Mesendoderm (in vitro differentiated cells): ENCODE data around the gene NAV2.
"Not testable (repeated sequence)": the region's sequence is repeated elsewhere in the genome, so short reads cannot be mapped to it uniquely, and the experiment has no call there.

Source experiments
- DNase-seq: peaks from one replicate; pipeline ENCODE4 v3.0.0; 2013
- H2AK5ac ChIP-seq: 2 replicates; pipeline ENCODE4 v1.6.1; 2013; ENCODE audit warnings: low read length, inconsistent platforms
- H2BK120ac ChIP-seq: 2 replicates; pipeline ENCODE4 v1.6.1; 2013; ENCODE audit warnings: low read depth, mild to moderate bottlenecking, low read length, moderate library complexity, mixed read lengths
- H2BK15ac ChIP-seq: replicated peaks from 2 replicates; pipeline ENCODE4 v1.6.1; 2013; ENCODE audit warnings: low read depth, mild to moderate bottlenecking, moderate library complexity
- H2BK5ac ChIP-seq: 2 replicates; pipeline ENCODE4 v1.6.1; 2013; ENCODE audit warnings: low read length, inconsistent platforms
- H3K18ac ChIP-seq: 2 replicates; pipeline ENCODE4 v1.6.1; 2013; ENCODE audit warnings: mild to moderate bottlenecking, low read length, mixed read lengths
- H3K23ac ChIP-seq: one replicate; pipeline ENCODE4 v1.6.1; 2013; ENCODE audit warnings: low read length
- H3K27ac ChIP-seq: 2 replicates; pipeline ENCODE4 v1.5.1; 2013; ENCODE audit warnings: low read depth, mild to moderate bottlenecking, inconsistent platforms, low read length, moderate library complexity
- H3K27me3 ChIP-seq: 2 replicates; pipeline ENCODE4 v1.6.1; 2013; ENCODE audit warnings: low read length, control low read depth, mild to moderate bottlenecking, inconsistent platforms; ENCODE audit not compliant: insufficient read depth, poor library complexity
- H3K36me3 ChIP-seq: 2 replicates; pipeline ENCODE4 v1.6.1; 2013; ENCODE audit warnings: low read length, inconsistent platforms; ENCODE audit not compliant: control insufficient read depth, insufficient read depth
- H3K4ac ChIP-seq: one replicate; pipeline ENCODE4 v1.6.1; 2013; ENCODE audit warnings: low read depth, mild to moderate bottlenecking, low read length, moderate library complexity
- H3K4me1 ChIP-seq: 2 replicates; pipeline ENCODE4 v1.6.1; 2013; ENCODE audit warnings: low read depth, low read length, inconsistent platforms; ENCODE audit not compliant: control insufficient read depth
- H3K4me2 ChIP-seq: 2 replicates; pipeline ENCODE4 v1.6.1; 2013; ENCODE audit warnings: low read length
- H3K4me3 ChIP-seq: 2 replicates; pipeline ENCODE4 v1.5.1; 2013; ENCODE audit warnings: mild to moderate bottlenecking, low read length
- H3K56ac ChIP-seq: one replicate; pipeline ENCODE4 v1.6.1; 2013; ENCODE audit warnings: low read length
- H3K79me1 ChIP-seq: 2 replicates; pipeline ENCODE4 v1.6.1; 2013; ENCODE audit warnings: low read length, inconsistent platforms
- H3K79me2 ChIP-seq: 2 replicates; pipeline ENCODE4 v1.6.1; 2013; ENCODE audit warnings: mild to moderate bottlenecking, low read length; ENCODE audit not compliant: control insufficient read depth, insufficient read depth
- H3K9ac ChIP-seq: 2 replicates; pipeline ENCODE4 v1.6.1; 2013; ENCODE audit warnings: low read length, inconsistent platforms
- H4K5ac ChIP-seq: one replicate; pipeline ENCODE4 v1.6.1; 2013; ENCODE audit warnings: low read length
- H4K8ac ChIP-seq: one replicate; pipeline ENCODE4 v1.6.1; 2013; ENCODE audit warnings: low read depth, mild to moderate bottlenecking, control low read depth, low read length, moderate library complexity
- WGBS: extraction: QIAGEN DNeasy Blood & Tissue Kit; methylation state at CpG from one replicate; pipeline ENCODE4 v1.1.7; 2013; ENCODE audit warnings: low lambda C conversion rate, missing lambda C conversion rate; ENCODE audit not compliant: insufficient coverage; ENCODE audit errors: extremely low coverage; 5-methylcytosine and 5-hydroxymethylcytosine counted together

The NAV2 gene

DNA sequence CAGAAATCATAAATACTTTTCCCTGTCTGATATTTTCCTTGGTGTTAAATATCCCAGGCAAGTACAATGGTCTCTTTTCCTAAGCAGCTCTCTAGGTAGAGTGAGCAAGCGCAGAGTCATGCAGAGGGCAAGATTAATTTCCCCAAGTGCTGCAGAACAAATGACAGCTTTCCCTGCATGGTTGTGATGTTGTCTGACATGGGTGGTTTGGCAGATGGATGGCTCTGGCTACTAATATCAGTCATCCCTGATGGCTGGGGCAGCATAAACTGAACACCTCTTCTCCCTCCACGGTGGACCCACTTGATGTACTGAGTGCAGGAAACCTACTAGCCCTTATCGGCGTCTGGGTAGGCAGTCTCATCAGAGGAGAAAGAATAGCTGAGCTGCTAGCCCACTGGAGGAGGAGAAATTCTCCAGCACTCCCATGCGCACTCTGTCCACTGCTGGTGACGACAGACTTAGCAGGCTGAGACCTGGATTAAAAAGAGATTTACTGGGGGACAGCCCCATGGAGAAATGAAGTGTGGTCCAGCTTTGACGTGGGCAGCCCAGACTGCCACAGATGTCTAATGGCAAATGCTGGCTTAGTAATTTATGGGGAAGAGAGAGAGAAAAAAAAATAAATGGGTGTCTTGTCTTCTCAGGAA, 244.8 kb downstream of the NAV2 start:
- no peak overlapping the region for H2BK15ac ChIP-seq
- no peak overlapping the region for H3K4me3 ChIP-seq
- H3K4me2 ChIP-seq, result no peak overlapping the region
- H4K5ac ChIP-seq, result no peak overlapping the region
- no peak overlapping the region for H2BK120ac ChIP-seq
- no peak overlapping the region for H2AK5ac ChIP-seq
- H3K56ac ChIP-seq, result no peak overlapping the region
- H3K23ac ChIP-seq, result no peak overlapping the region
- no peak overlapping the region for H3K9ac ChIP-seq
- no peaks in the 10 kb centered on the region for H3K27me3 ChIP-seq
- H3K18ac ChIP-seq, result no peak overlapping the region
- H2BK5ac ChIP-seq, result no peak overlapping the region
- H3K36me3 ChIP-seq, result no peaks in the 10 kb centered on the region
- no peaks in the 10 kb centered on the region for H3K79me2 ChIP-seq
- WGBS, result no CpG with 5 or more reads among the region's 7 CpGs
- H3K4ac ChIP-seq, result no peak overlapping the region
- no peak overlapping the region for H3K27ac ChIP-seq
- peaks cover 5% of the 10 kb centered on the region for H3K4me1 ChIP-seq
- no peak for DNase-seq
- no peak overlapping the region for H4K8ac ChIP-seq
- H3K79me1 ChIP-seq, result no peaks in the 10 kb centered on the region

- Histone ChIP-seq H3K27ac (no peak overlapping the region), H3K79me2 (no peaks in the 10 kb centered on the region)
Observed at GRCh38 chr11:19958204-19958603, 245.6 kb downstream of the NAV2 start.

DNA sequence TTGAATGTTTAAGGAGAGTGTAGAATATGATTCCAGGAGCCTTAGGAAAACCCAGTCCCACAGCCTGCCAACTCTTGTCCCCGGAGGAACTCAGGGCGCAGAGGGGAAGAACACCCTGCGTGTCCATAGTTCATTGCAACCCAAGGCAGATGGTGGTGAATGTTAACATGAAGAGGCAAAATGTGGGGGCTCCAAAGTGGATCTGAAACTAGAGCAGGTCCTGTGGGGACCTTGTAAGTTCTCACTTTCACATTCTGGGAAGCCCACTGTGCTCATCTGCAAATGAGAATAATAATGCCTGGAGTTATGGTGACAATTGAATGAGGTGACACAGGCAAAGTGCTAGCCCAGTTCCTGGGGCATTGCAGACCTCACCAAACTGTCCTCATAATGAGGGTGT, 246.6 kb downstream of the NAV2 start:
- H3K4me1 ChIP-seq, result no peaks in the 10 kb centered on the region
- no peaks in the 10 kb centered on the region for H3K27me3 ChIP-seq
- no peaks in the 10 kb centered on the region for H3K79me2 ChIP-seq
- H4K5ac ChIP-seq, result no peak overlapping the region
- no peak overlapping the region for H2AK5ac ChIP-seq
- H3K18ac ChIP-seq, result no peak overlapping the region
- H2BK15ac ChIP-seq, result no peak overlapping the region
- no peak overlapping the region for H3K9ac ChIP-seq
- no peak overlapping the region for H3K4me3 ChIP-seq
- no peak overlapping the region for H3K4me2 ChIP-seq
- H3K27ac ChIP-seq, result no peak overlapping the region
- no CpG with 5 or more reads among the region's 3 CpGs for WGBS
- no peak for DNase-seq
- H2BK120ac ChIP-seq, result no peak overlapping the region
- no peak overlapping the region for H4K8ac ChIP-seq
- no peaks in the 10 kb centered on the region for H3K79me1 ChIP-seq
- H3K4ac ChIP-seq, result no peak overlapping the region
- no peak overlapping the region for H3K23ac ChIP-seq
- no peak overlapping the region for H3K56ac ChIP-seq
- no peak overlapping the region for H2BK5ac ChIP-seq
- no peaks in the 10 kb centered on the region for H3K36me3 ChIP-seq

More at GRCh38 chr11:19958204-19958603, 245.6 kb downstream of the NAV2 start:
- Histone ChIP-seq H3K4me1 (peaks cover 4% of the 10 kb centered on the region), H2AK5ac (no peak overlapping the region), H4K5ac (no peak overlapping the region), H3K23ac (no peak overlapping the region), H2BK120ac (no peak overlapping the region), H3K4me3 (no peak overlapping the region), H3K4me2 (no peak overlapping the region), H3K18ac (no peak overlapping the region), H3K56ac (no peak overlapping the region), H3K4ac (no peak overlapping the region), H4K8ac (no peak overlapping the region), H2BK5ac (no peak overlapping the region), H3K27me3 (no peaks in the 10 kb centered on the region), H3K9ac (no peak overlapping the region), H3K36me3 (no peaks in the 10 kb centered on the region), H3K79me1 (no peaks in the 10 kb centered on the region), H2BK15ac (no peak overlapping the region)
- DNase-seq, result no peak
- WGBS, result no CpG with 5 or more reads among the region's 3 CpGs

DNA sequence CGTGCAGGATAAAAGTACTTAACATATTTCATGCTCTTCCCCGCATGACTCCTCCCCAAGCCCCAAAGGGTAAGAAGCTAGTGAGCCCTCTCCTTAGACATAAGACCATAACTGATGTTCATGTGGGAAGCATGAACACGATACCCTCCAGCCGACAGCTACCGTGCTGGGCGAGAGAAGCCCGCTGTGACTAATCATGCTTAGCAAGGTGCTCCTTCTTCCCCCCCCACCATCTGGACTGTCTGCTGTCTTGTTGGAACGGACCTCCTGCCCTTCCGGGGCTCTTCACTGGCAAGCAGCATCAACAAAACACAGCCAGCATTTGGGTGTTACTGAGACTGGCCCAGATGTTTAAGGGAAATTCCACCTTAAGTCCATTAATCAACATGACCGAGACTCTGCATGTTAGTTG, 247.0 kb downstream of the NAV2 start:
- H2BK5ac ChIP-seq, result no peak overlapping the region
- whole genome bisulfite sequencing, result no CpG with 5 or more reads among the region's 10 CpGs

GRCh38 chr11:19960410-19960809, 247.8 kb downstream of the NAV2 start:
- not testable (repeated sequence) for H3K27ac ChIP-seq, DNase-seq, H2BK15ac ChIP-seq

More for the DNA sequence above, 247.0 kb downstream of the NAV2 start:
- Histone ChIP-seq H3K79me1 (no peaks in the 10 kb centered on the region), H3K79me2 (no peaks in the 10 kb centered on the region), H3K56ac (no peak overlapping the region), H3K18ac (no peak overlapping the region), H2AK5ac (no peak overlapping the region), H3K9ac (no peak overlapping the region), H3K36me3 (no peaks in the 10 kb centered on the region), H4K8ac (no peak overlapping the region), H3K27ac (no peak overlapping the region), H2BK120ac (no peak overlapping the region), H3K4ac (no peak overlapping the region), H3K27me3 (no peaks in the 10 kb centered on the region), H3K4me2 (no peak overlapping the region), H4K5ac (no peak overlapping the region), H3K23ac (no peak overlapping the region), H3K4me3 (no peak overlapping the region), H3K4me1 (no peaks in the 10 kb centered on the region), H2BK15ac (no peak overlapping the region)
- DNase-seq, result no peak

GRCh38 chr11:19961225-19961624, 248.6 kb downstream of the NAV2 start:
- H3K9ac ChIP-seq, result no peak overlapping the region
- no peaks in the 10 kb centered on the region for H3K79me2 ChIP-seq
- H3K79me1 ChIP-seq, result no peaks in the 10 kb centered on the region
- no peak overlapping the region for H3K56ac ChIP-seq
- no peaks in the 10 kb centered on the region for H3K36me3 ChIP-seq
- H3K4me1 ChIP-seq, result no peaks in the 10 kb centered on the region
- no peak overlapping the region for H2BK15ac ChIP-seq
- no peak overlapping the region for H4K8ac ChIP-seq
- WGBS, result no CpG with 5 or more reads among the region's 4 CpGs
- no peaks in the 10 kb centered on the region for H3K27me3 ChIP-seq
- no peak overlapping the region for H2BK5ac ChIP-seq
- H3K4ac ChIP-seq, result no peak overlapping the region
- H3K27ac ChIP-seq, result no peak overlapping the region
- no peak overlapping the region for H3K23ac ChIP-seq
- no peak overlapping the region for H2BK120ac ChIP-seq
- no peak overlapping the region for H3K4me2 ChIP-seq
- no peak overlapping the region for H3K4me3 ChIP-seq
- H2AK5ac ChIP-seq, result no peak overlapping the region
- no peak overlapping the region for H3K18ac ChIP-seq
- H4K5ac ChIP-seq, result no peak overlapping the region
- DNase-seq, result no peak

More at GRCh38 chr11:19960410-19960809, 247.8 kb downstream of the NAV2 start:
- not testable (repeated sequence) for H3K4me1 ChIP-seq, H2AK5ac ChIP-seq, H2BK120ac ChIP-seq, H3K4me2 ChIP-seq, H3K18ac ChIP-seq, H3K9ac ChIP-seq, H3K4ac ChIP-seq, H4K8ac ChIP-seq, H4K5ac ChIP-seq, H3K23ac ChIP-seq, H3K79me2 ChIP-seq, H3K56ac ChIP-seq, H3K27me3 ChIP-seq, H2BK5ac ChIP-seq, H3K4me3 ChIP-seq, H3K36me3 ChIP-seq, H3K79me1 ChIP-seq
- no CpG with 5 or more reads among the region's 3 CpGs for WGBS
